Colon (tissue), 2 donors: ENCODE measurements around the gene DAZ1.
"Not testable (repeated sequence)": the region's sequence is repeated elsewhere in the genome, so short reads cannot be mapped to it uniquely, and the experiment has no call there.

Source experiments
- FAIRE-seq: peaks from 2 replicates; lab custom pipeline; 2012; peaks lifted over from hg19 to GRCh38; lab: Jason Lieb, UNC
- donor health status: control.
- donor health status: control.

DAZ1 gene

GRCh38 chrY:23198908-23199307 lies at the start of gene DAZ1:
DAZ1 (minus strand) TSS chrY:23199008; CDS start chrY:23198800, 208 bp downstream.
- FAIRE-seq = not testable (repeated sequence)

- not testable (repeated sequence) for FAIRE-seq
These were observed 20.4 kb upstream of the DAZ1 start, which contains the start of gene DAZ2 for GRCh38 chrY:23219233-23219632. DAZ2 (plus strand) TSS chrY:23219533; CDS start chrY:23219741, 208 bp downstream.

GRCh38 chrY:23210681-23211080 lies 11.9 kb upstream of the DAZ1 start:
- FAIRE-seq = not testable (repeated sequence)

- not testable (repeated sequence) for FAIRE-seq
These were observed 11.1 kb upstream of the DAZ1 start for GRCh38 chrY:23209802-23210495.

- FAIRE-seq = not testable (repeated sequence)
These were observed 8.6 kb upstream of the DAZ1 start for GRCh38 chrY:23207455-23207854.
